MM.1S (cell line): ENCODE measurements around the gene ELK3.

Experiments used
- DNase-seq: peaks from one replicate; pipeline ENCODE4 v3.0.0-alpha.2; 2015
- H2AFZ ChIP-seq: fragments of 300-600 bp; sonication (generic); 2 replicates; pipeline ENCODE4 v1.6.0; 2016; ENCODE audit warnings: antibody characterized with exemption, low read length
- H3F3A ChIP-seq: fragments of 300-600 bp; sonication (generic); 2 replicates; pipeline ENCODE4 v1.6.1; 2016; ENCODE audit warnings: mild to moderate bottlenecking, antibody characterized with exemption, low read length, moderate library complexity, mixed read lengths; ENCODE audit not compliant: insufficient read depth
- H3K27ac ChIP-seq: fragments of 300-600 bp; sonication (generic); 2 replicates; pipeline ENCODE4 v1.5.1; 2016; ENCODE audit warnings: mild to moderate bottlenecking, low read length
- H3K27me3 ChIP-seq: fragments of 300-600 bp; sonication (generic); replicated peaks from 2 replicates; pipeline ENCODE4 v1.6.0; 2016; ENCODE audit warnings: low read length; ENCODE audit not compliant: insufficient read depth
- H3K36me3 ChIP-seq: fragments of 300-600 bp; sonication (generic); replicated peaks from 2 replicates; pipeline ENCODE4 v1.6.1; 2016; ENCODE audit warnings: mild to moderate bottlenecking, low read length, mixed read lengths; ENCODE audit not compliant: insufficient read depth
- H3K4me1 ChIP-seq: fragments of 300-600 bp; sonication (generic); 2 replicates; pipeline ENCODE4 v1.6.1; 2016; ENCODE audit warnings: low read length, mixed read lengths
- H3K4me2 ChIP-seq: fragments of 300-600 bp; sonication (generic); 2 replicates; pipeline ENCODE4 v1.6.0; 2016; ENCODE audit warnings: low read depth, low read length
- H3K4me3 ChIP-seq: fragments of 300-600 bp; sonication (generic); 2 replicates; pipeline ENCODE4 v1.5.1; 2016; ENCODE audit warnings: low read length, mixed read lengths
- H3K79me2 ChIP-seq: fragments of 300-600 bp; sonication (generic); 2 replicates; pipeline ENCODE4 v1.6.1; 2016; ENCODE audit warnings: mixed run types, low read length, mixed read lengths
- H3K9ac ChIP-seq: fragments of 300-600 bp; sonication (generic); 2 replicates; pipeline ENCODE4 v1.6.1; 2016; ENCODE audit warnings: low read length, mixed read lengths
- H3K9me2 ChIP-seq: fragments of 300-600 bp; sonication (generic); replicated peaks from 2 replicates; pipeline ENCODE4 v1.6.1; 2016; ENCODE audit warnings: mild to moderate bottlenecking, low read length, mixed read lengths; ENCODE audit not compliant: insufficient read depth
- H3K9me3 ChIP-seq: fragments of 300-600 bp; sonication (generic); replicated peaks from 2 replicates; pipeline ENCODE4 v1.6.1; 2016; ENCODE audit warnings: mild to moderate bottlenecking, low read length, mixed read lengths; ENCODE audit not compliant: insufficient read depth
- H4K20me1 ChIP-seq: fragments of 300-600 bp; sonication (generic); 2 replicates; pipeline ENCODE4 v1.6.1; 2016; ENCODE audit warnings: mild to moderate bottlenecking, low read length, moderate library complexity, mixed read lengths; ENCODE audit not compliant: insufficient read depth
- CTCF ChIP-seq: fragments of 300-600 bp; sonication (generic); IDR thresholded peaks from 2 replicates; pipeline ENCODE4 v1.5.1; 2016; ENCODE audit warnings: antibody characterized with exemption, low read length, mixed read lengths
- EZH2 ChIP-seq: fragments of 300-600 bp; sonication (generic); optimal IDR thresholded peaks from 2 replicates; pipeline ENCODE3; 2017; ENCODE audit warnings: low read depth, mild to moderate bottlenecking, antibody characterized with exemption, low read length, mixed read lengths
- EZH2phosphoT487 ChIP-seq: fragments of 300-600 bp; sonication (generic); IDR thresholded peaks from 2 replicates; pipeline ENCODE4 v1.6.1; 2018; ENCODE audit warnings: antibody characterized with exemption, low read length

The ELK3 gene

GRCh38 chr12:96297504-96297903 lies 103.3 kb downstream of the ELK3 start:
- Histone ChIP-seq H3K4me3 (no peak overlapping the region), H3K36me3 (no peaks in the 10 kb centered on the region; the same call in 1 of the 2 replicates), H3K79me2 (no peaks in the 10 kb centered on the region; the same call in 1 of the 2 replicates), H3K9me3 (no peaks in the 10 kb centered on the region), H3K9ac (no peak overlapping the region), H3F3A (0 out of 2 replicates have a peak, but pooled peaks cover 2% of the 10 kb centered on the region), H3K9me2 (no peaks in the 10 kb centered on the region), H4K20me1 (no peaks in the 10 kb centered on the region), H3K27ac (no peak overlapping the region), H2AFZ (no peak overlapping the region), H3K4me2 (no peak overlapping the region), H3K27me3 (no peaks in the 10 kb centered on the region), H3K4me1 (peaks cover 22% of the 10 kb centered on the region)
- no peak for TF ChIP-seq CTCF
- TF ChIP-seq EZH2, result no peak
- TF ChIP-seq EZH2phosphoT487, result no peak
- peak; percentile 23 for DNase-seq

- TF ChIP-seq EZH2 (no peak), CTCF (no peak), EZH2phosphoT487 (no peak)
- Histone ChIP-seq H3K9me2 (no peaks in the 10 kb centered on the region), H3K27me3 (no peaks in the 10 kb centered on the region), H3K4me3 (no peak overlapping the region), H3K9me3 (no peaks in the 10 kb centered on the region), H4K20me1 (no peaks in the 10 kb centered on the region), H3K4me2 (no peak overlapping the region), H3K27ac (no peak overlapping the region), H3K9ac (no peak overlapping the region), H3K36me3 (no peaks in the 10 kb centered on the region; the same call in 1 of the 2 replicates), H2AFZ (no peak overlapping the region), H3K79me2 (no peaks in the 10 kb centered on the region; the same call in 1 of the 2 replicates), H3F3A (0 out of 2 replicates have a peak, but pooled peaks cover 2% of the 10 kb centered on the region), H3K4me1 (peaks cover 17% of the 10 kb centered on the region)
- DNase-seq, result no peak
Measured at GRCh38 chr12:96300064-96300463, 105.9 kb downstream of the ELK3 start.

- Histone ChIP-seq H3K9me2 (no peaks in the 10 kb centered on the region), H3K9ac (no peak overlapping the region), H3K4me3 (no peak overlapping the region), H3K27me3 (no peaks in the 10 kb centered on the region), H3K36me3 (no peaks in the 10 kb centered on the region), H3K4me2 (no peak overlapping the region), H3K27ac (no peak overlapping the region), H2AFZ (no peak overlapping the region), H4K20me1 (no peaks in the 10 kb centered on the region), H3F3A (0 out of 2 replicates have a peak, but pooled peaks cover 2% of the 10 kb centered on the region), H3K79me2 (no peaks in the 10 kb centered on the region; the same call in 1 of the 2 replicates), H3K4me1 (peaks cover 6% of the 10 kb centered on the region; the same call in 1 of the 2 replicates), H3K9me3 (no peaks in the 10 kb centered on the region)
- no peak for TF ChIP-seq EZH2
- TF ChIP-seq CTCF, result no peak
- TF ChIP-seq EZH2phosphoT487, result no peak
- no peak for DNase-seq
Measured at GRCh38 chr12:96301732-96302131, 107.6 kb downstream of the ELK3 start.
